Putamen (tissue), 1 donor: Measurements from ENCODE around the gene ZNF678.

Experiments
- DNase-seq: peaks from one replicate; pipeline ENCODE4 v3.0.0-alpha.2; 2016; ENCODE audit warnings: low spot score

The ZNF678 gene

DNA sequence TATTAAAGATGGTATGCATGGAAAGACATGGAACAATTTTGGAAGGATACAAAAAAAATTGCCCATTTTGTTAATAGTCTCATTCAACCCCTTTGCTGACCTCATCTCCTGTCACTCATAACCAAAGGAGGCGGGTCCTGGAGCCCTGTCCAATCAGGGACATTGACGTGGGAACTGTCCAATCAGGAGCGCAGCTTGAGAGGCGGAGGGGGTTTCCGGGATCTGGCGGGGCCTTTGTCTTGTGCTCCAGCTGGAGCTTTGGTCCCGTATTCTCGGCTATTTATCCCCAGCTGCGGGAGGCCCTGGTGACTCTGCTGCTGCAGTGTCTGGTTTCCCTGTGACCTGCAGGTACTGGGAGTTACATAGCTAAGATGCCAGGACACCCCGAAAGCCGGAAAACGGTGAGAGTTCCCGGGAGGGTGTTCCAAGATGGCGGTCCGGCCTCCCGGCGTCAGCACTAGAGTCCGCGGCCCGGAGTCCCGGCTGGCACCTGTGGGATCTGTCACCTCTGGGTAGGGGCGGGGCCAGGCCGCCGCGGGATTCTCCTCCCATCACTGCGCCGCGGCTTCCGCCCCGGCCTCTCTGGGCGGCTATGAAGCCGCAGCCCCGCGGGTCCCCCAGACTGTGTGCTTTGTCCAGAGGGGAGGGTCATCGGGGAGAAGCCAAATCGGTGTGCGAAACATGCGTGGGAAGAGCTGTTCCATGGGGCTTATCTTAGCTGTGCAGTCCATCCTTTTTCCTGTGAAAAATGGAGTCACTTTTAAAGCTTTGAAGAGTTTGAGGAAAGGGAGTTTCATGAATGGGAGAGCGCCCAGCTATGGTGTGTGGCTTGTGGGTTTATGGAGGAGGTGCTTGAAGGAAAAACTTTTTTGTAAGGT, at the start of gene ZNF678:
TSS of gene ZNF678 (plus strand) at position 233 of the 878 bp plus-strand sequence. CDS start 87,436 bp downstream, outside the sequence.
- peak; percentile 94 for DNase-seq

DNA sequence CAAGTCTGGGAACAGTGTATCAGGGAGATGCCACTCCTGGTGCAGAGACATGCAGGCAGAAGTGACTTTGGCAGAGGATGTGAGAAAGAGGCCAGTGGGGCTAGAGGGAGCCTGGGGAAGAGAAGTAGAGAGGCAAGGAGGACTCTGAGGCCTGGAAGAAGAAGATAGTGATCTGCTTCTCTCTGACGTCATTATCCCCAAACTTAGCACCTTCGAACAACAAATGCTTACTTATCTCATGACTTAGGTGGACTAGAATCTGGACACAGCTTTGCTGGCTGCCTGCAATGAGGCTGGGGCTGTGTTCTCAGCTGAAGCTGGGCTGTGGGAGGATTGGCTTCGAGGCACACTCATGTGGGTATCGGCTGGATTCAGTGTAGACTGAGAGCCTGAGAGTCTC, 44.5 kb upstream of the ZNF678 start:
- DNase-seq = no peak

DNA sequence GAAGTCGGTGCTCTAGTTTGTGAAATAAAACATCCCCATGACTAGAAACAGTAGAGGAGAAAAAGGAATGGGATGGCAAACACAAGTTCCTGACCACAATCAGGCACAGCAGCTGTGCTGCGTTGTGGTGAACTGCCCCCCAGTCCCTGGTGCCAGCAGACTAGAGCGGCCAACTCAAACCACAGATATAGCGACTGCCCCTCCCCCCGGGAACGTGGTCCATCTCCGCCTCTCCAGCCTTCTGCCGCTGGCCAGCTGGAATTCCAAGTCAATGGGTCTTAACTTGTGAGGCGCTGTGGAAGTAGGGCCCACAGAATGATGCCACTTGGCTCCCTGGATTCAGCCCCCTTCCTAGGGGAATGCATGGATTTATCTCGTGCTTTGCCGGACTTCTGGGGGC, 41.6 kb upstream of the ZNF678 start:
- DNase-seq = no peak

DNA sequence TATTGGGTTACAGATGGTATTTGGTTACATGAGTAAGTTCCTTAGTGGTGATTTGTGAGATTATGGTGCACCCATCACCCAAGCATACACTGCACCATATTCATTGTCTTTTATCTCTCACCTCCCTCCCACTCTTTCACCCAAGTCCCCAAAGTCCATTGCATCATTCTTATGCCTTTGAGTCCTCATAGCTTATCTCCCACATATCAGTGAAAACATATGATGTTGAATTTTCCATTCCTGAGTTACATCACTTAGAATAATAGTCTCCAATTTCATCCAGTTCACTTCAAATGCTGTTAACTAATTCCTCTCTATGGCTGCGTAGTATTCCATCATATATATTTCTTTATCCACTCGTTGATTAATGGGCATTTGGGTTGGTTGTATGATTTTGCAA, 36.8 kb upstream of the ZNF678 start:
- DNase-seq = no peak

DNA sequence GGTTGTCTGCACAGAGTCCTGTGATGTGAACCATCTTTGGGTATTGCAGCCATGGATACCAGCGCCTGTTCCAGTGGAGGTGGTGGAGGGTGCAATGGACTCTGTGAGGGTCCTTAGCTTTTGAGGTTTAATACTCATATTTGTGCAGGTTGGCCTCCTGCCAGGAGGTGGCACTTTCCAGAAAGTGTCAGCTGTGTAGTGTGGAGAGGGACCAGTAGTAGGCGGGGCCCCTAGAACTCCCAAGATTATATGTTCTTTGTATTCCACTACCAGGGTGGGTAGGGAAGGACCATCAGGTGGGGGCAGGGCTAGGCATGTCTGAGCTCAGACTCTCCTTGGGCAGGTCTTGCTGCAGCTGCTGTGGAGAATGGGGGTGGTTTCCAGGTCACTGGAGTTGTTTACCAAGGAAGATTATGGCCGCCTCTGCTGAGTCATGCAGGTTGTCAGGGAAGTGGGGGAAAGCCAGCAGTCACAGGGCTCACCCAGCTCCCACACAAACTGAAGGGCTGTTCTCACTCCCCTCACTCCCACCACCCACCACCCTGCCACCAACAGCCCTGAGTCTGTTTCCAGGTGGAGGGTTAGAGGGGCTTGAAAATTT, 31.2 kb upstream of the ZNF678 start:
- DNase-seq = no peak

DNA sequence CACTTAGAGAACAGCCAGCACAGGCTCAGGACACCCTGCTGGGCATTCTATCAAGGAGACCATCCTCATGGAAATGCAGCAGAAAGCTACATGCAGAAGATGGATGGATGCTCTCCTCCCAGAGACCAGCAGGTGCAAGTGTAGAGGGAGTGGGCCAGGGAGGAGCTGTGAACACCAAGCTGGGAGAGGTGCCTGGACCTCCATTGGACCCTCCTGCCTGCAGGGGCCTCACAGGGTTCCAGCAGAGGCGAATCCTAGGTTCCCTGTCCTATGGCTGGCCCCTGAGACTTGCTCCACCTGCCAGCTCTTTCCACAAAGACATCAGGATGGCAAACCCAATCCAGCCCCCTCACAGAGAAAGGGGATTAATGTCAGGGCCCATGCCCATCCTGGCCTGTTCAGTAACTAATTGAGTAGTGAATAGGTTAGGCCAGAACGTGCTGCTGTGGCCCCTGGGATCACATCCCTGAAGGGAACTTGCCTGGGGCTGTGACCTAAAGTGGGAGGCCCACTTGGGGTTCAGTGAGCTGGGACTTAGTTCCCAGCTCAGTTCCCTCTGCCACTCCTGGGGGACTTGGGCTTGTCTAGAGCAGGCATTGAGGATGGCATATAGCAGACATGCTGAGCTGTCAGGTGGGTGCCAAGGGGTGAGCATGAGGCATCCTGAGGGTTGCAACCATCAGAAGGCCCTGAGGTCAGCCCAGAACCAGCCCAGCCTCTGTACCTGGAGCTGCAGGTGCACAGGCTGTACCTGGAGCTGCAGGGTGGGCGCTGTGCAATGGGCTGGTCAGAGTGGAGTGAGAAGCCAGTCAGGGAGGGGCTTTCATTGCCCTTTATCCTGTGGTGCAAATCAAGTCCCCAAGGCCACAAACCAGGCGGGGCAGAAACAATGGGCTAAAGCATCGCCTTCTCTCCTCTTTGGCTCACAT, 22.9 kb upstream of the ZNF678 start:
- no peak for DNase-seq

DNA sequence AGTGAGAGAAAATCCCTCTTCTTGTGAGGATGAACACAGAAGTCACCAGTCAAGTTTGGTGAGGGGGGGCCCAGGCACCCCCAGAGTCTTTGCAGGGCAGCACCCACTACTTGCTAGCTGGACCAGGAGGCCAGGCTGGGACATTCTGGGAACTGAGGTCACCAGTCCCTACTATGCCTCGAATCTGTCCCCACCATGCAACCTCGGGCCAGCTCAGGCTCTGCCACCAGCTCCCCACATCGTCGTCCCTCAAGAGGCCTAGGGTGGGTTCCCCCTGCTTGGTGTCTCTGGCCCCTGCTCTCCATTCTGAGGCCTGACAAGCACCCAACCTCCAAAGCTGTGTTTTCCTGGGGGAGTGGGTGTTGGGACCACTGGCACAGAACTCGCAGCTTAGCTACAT, 22.2 kb upstream of the ZNF678 start:
- no peak for DNase-seq

DNA sequence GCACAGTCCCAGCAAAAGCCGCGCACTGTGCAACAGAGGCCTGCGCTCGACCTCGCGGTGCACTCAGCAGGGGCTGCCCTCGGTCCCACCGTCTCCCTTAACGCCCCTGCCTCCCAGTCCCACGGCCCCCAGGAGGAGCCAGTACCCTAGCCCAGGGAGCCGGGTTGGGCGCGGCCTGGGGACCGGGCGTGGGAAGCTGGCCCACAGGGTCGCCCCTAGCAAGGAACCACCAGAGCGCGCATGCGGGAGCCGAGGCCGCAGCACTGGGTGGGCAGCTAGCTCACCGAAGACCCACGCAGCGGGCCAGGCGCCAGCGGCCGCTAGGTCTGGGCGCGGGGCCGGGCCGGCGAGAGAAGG, 21.6 kb upstream of the ZNF678 start:
- no peak for DNase-seq

DNA sequence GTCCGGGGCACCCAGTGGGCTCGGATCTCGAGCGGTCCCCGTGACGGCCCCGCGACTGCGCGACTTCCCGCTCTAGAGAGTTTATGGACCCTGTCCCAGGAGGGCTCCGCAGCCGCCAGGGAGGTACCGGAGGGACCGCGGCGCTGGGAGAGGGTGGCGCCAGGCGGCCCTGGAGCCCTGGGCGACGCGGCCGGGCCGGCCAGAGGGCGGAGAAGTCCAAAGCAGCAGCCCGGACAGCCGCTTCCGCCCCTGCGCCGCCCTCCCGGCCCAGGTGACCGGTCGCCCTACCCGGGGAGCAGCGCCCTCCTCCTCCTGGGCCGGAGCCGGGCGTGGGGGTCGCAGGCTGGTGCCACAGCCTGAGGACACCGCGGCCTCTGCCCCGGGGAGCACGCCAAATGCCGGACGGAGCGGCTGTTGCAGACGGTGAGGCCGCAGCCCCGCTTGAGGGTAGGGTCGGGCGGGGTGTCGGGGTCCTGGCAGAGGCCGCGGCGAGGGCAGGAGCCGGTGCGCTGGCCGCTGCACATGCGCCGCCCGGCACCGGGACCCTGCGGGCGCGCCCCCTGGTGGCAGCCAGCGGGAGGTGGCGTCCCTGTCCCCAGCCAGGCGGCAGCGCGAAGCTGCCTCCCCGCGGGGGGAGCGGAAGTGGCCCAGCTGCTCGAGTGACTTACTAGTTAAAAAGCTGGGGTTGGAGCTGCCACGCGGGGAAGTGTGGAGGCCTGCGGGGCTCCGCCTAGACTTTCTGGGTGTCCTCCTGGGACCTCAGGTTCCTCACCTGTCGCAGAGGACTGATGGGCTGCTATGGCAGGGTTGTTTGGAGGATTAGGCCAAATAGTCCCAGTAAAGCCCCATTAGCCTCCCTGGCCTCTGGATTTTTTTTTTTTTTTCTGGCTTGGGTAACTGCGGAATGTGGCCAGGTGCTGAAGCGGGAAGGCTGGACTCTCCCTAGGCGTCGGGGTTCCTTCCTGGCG, 20.9 kb upstream of the ZNF678 start:
- DNase-seq = peak; percentile 79

DNA sequence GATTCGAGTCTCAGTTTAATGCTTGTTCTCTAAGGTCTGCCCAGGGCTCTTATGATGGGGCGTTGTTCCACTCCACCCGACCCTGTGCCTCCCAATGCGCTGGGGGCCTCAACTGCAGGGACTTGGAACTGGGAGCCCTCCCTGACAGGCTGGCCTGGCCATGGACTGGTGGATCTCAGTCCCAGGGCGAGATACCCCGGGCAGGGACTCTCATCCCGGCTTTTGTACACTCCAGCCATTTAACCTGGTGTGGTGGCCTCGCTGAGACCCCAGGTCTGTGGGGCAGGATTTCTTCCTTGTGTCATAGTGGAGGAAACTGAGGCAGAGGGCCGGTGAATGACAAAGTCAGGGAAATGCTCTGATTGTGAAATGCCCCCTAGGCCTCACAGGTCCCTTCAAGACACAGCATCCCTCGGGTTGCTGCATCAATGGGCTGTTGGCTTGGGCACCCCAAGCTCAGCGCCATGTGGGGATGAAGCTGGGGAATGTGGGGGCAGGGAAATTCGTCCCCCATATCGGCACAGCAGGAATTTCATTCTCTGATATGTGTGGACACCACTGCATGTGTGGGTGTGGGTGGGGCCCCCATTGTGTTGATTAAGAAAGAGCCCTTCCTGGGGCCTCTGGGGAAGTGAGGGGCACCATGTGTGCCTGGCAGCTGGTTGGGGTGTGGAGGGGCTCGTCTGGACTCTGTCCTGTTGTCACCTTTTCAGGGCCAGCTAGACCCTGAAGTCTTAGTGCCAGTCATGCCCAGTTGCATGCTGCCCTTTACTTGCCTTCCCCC, 19.9 kb upstream of the ZNF678 start:
- DNase-seq = no peak

DNA sequence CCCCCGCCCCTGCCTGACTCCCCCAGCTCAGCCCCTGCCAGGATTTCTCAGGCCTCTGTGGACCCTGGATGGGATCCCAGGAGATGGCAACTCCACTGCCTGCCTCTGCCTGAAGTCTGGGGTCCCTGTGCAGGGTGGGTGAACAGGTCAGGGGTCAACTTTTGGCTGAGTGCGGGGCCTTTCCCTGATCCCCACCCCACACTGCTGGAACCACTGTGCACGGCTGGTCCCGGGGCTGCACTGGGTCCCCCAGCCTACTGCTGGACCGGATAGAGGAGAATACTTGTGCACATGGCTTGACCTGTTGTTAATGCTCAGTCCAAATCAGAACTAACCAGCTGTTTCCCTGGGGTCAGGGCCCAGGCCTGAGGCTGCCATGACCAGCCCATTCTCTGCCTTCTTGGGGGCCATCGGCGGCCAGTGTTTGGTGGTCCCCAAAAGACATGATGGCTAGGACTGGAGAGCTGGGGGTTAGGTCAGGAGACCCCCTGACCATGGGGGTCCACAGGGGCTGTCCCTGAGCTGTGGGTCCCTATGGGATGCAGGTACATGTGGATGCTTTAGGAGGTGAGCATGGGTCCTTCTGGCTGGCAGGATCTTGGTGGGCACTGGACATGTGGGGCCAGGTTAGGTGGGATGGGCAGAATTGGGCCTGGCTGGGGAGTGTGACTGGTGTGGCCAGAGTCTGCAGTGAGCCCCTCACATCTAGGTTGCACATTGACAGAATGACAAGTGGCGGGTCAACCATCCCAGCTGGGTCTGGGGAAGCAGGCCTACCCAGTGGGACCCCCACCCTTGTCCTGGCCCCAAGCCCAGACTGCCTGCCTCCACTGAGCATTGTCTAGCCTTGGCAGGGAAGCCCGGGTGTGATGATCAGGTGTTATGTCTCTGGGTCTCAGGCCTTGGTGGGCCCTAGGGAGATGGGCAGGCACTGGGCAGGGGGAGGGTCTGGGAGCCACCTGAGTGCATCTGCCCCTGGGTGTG, 19.0 kb upstream of the ZNF678 start:
- DNase-seq = no peak

DNA sequence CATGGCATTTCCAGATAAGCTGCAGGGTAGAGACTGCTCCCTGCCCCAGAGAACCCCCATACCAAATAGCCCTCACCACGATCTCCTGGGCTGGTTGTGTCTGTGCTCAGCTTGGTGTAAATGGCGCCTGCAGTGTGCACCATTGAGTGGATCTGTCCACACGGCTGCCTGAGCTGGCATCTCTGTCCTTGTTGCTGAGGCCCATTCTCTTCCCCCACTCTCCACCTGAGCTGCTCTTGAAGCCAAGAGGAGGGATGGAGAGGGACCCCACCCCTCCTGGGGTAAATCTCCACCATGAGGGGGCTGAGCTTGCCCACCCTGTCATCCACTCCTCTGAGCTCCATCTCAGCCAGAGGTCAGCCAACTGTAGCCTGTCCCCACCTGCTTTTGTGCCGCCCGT, 18.0 kb upstream of the ZNF678 start:
- DNase-seq = no peak

DNA sequence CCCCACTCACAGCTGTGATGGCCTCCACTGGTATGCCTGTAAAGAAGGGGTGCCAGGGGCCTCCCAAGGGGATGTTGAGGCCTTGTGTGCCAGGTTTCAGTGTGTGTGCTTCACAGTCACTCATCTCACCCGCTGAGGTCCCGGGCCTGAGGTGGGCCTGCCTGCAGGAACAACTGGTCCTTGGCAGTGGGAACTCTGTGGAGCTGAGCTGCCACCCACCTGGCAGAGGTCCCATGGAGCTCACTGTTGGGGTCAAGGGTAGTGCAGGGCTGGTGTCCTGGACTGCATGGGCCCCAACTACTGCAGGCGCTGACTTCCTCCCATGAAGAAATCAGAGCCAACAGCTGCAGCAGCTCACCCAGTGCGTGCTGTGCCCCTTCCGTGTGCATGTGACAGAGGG, 17.3 kb upstream of the ZNF678 start:
- no peak for DNase-seq

DNA sequence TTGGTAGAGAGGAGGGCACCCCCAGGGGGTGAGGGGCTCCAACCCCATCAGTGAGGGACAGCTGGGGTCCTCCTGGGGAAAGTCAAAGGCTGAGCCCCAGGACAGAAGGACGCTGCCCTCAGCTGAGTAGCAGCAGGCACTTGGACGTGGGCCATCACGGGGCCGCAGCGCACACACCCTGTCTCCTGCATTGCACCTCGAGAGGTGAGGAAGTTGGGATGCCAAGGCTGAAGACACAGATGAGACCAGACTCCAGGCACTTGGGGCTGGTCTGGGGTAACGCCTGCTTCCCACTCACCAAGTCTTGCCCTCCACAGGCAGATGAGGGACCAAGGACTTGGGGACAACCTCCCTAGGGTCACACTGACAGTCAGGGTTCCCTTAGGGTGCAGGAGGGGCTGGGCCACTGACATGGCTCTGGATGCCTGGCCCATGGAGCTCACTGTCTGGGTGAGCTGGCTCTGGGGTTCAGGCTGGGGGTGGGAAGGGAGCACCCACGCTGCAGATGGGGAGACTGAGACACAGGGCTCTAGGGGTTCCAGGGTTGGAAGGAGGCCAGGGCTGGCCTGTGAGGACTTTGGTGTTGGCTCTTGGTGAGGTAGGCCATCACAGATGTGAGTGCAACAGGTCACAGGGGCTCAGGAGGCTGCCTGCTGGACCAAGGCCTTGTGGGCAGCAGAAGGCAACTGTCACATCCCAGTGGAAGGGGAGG, 16.6 kb upstream of the ZNF678 start:
- DNase-seq = no peak

DNA sequence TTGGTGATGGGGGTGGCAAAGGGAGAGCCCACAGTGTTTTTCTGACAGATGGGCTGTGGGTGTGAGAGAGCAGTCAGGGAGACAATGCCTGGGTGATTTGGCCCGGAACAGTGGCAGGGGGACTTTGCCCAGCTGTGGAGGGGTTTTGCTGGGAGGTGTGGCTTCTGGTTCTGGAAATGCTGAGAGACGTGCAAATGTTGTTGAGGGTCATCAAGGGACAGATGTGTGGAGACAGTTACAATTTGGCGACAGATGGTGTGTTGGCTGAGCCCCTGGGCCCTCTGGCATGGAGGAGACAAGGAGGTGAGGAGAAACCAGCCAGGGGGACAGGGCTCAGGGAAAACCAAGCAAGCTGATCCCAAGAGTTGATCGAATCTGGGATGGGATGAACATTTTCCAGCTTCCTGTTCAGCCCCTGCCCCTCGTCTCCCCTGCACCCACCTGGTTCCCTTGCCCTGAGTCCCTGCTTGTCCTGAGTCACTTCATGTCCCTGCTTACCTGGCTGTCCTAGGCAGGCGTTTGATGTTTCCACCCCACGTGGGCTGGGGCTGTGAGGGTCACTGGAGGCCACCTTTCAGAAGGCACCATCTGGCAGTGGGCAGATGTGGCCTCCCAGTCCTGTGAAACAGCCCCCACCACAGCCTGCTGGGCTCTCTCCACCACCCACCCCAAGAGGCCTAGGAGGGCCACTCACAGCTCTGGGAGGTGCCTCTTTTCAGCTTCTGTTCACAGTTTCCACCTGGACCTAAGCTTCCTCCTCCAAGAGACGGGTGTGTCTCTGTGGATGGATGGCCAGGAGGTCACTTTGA, 15.8 kb upstream of the ZNF678 start:
- no peak for DNase-seq

DNA sequence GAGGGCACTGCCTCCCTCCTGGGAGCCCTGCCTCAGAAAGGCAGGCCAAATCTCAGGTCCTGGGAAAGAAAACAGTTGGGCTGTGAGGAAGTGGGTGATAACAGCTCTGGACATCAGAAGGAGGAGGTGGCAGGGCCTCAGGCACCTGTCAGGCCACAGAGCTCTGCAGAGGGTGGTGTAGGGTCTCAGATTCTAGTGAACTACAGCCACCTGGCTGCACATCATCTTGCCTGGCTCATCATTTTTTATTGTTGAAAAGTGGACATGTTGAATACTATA, 15.3 kb upstream of the ZNF678 start:
- DNase-seq = no peak

DNA sequence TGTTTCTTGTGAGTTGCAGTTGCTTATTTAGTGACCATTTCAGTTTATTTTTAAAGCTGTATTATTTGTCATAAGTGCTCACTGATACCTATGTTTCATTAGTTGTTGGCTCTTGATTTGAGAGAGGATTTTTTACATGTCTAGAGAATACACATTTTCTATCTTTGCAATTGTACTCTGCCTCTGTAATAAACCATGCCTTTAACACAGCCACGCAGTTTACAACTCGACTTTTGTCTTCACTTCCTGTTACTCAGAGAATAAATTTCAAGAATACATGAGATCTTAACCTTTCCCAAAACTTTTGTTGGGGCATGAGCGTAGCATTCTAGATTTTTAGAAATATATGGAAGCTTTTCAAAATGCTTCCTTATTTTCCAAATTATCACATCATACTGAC, 14.9 kb upstream of the ZNF678 start:
- no peak for DNase-seq

DNA sequence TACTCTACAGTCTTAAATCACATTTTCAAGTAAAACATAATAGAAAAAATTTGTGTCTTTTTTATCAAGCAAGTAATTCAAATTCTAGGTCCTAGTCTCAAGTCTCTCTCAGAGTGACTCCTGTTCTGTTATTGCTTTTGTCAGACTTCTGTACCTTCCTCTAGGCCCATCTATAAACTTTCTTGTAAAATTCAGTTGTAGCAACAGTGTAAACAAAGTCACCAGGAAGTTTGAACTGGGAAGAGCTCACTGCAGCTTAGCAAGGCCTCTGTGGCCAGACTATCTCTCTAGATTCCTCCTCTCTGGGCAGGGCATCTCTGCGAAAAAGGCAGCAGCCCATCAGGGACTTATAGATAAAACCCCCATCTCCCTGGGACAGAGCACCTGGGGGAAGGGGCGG, 13.5 kb upstream of the ZNF678 start:
- no peak for DNase-seq
